ENCODE data around the gene FZD2. TPM values are rescaled to one million over a fixed set of nuclear protein-coding genes. Genes with fewer than 3 reads are reported as not detected.
"Not testable (repeated sequence)": the region's sequence is repeated elsewhere in the genome, so short reads cannot be mapped to it uniquely, and the experiment has no call there.

FZD2 gene
- total RNA-seq, 1 donor from 2014 or later = 0.57 TPM

DNA sequence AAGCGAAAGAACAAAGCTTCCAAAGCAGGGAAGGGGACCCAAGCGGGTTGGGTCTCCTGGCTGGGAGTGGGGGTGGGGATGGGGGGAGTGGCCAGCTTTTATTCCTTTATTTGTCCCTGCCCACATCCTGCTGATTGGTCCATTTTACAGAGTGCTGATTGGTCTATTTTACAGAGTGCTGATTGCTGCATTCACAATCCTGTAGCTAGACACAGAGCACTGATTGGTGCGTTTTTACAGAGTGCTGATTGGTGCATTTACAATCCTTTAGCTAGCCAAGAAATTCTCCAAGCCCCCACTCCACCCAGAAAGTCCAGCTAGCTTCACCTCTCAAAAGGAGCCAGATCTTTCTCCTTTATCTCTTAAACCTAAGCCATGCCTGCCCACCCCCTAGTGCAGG, 19.4 kb upstream of the FZD2 start:
- not testable (repeated sequence) for H3K36me3 Mint-ChIP-seq (ENCODE audit: low read depth); H3K9me3 Mint-ChIP-seq; H3K27ac Mint-ChIP-seq; H3K4me1 Mint-ChIP-seq (ENCODE audit: low read depth); H3K4me3 Mint-ChIP-seq (ENCODE audit: low read depth); H3K27me3 Mint-ChIP-seq (ENCODE audit: low read depth); DNase-seq (ENCODE audit: low spot score)
- intact Hi-C loops (cut with micrococcal nuclease) = loop anchor here (10.0 kb wide), 1 partner anchor 97 kb away; no protein-coding TSS in a partner anchor

DNA sequence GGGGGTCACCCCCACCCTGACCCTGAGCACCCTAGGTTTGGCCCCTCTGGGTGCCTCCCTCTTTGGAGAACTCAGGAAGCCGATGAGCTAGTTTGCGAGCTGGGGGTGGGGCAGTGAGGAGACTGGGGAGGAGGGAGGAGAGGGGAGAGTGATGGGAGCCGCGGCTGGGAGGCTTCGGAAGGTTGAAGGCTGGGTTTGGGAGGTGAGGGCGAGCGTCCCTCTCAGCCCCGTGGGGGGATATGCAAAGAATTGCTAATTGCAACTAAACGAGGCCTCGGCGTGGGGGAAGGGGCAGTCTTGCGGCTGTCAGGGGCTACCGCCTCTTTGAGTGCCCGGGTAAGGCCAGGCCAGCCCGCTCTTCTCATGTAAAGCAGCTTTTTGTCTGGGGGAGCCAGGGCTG, 17.6 kb upstream of the FZD2 start:
- Mint-ChIP-seq H3K4me3 (ENCODE audit: low read depth) (no peak overlapping the region), H3K27ac (no peak overlapping the region), H3K9me3 (no peaks in the 10 kb centered on the region), H3K27me3 (ENCODE audit: low read depth) (peaks cover 10% of the 10 kb centered on the region), H3K36me3 (ENCODE audit: low read depth) (no peaks in the 10 kb centered on the region), H3K4me1 (ENCODE audit: low read depth) (peaks cover 4% of the 10 kb centered on the region)
- intact Hi-C loops (cut with micrococcal nuclease) = loop anchor here (10.0 kb wide), 1 partner anchor 95 kb away; no protein-coding TSS in a partner anchor
- DNase-seq (ENCODE audit: low spot score) = no peak

GRCh38 chr17:44540246-44541084, 16.8 kb upstream of the FZD2 start:
- no peak for DNase-seq (ENCODE audit: low spot score)
- H3K4me3 Mint-ChIP-seq (ENCODE audit: low read depth) = no peak overlapping the region
- H3K27ac Mint-ChIP-seq = no peak overlapping the region
- no peaks in the 10 kb centered on the region for H3K9me3 Mint-ChIP-seq
- H3K27me3 Mint-ChIP-seq (ENCODE audit: low read depth) = peaks cover 10% of the 10 kb centered on the region
- H3K36me3 Mint-ChIP-seq (ENCODE audit: low read depth) = no peaks in the 10 kb centered on the region
- H3K4me1 Mint-ChIP-seq (ENCODE audit: low read depth) = peaks cover 4% of the 10 kb centered on the region
- intact Hi-C loops (cut with micrococcal nuclease) = no loop called here

- Mint-ChIP-seq H3K27me3 (ENCODE audit: low read depth) (peaks cover 10% of the 10 kb centered on the region), H3K4me3 (ENCODE audit: low read depth) (no peak overlapping the region), H3K9me3 (no peaks in the 10 kb centered on the region), H3K4me1 (ENCODE audit: low read depth) (peaks cover 4% of the 10 kb centered on the region), H3K27ac (peak overlapping the region; percentile 33), H3K36me3 (ENCODE audit: low read depth) (no peaks in the 10 kb centered on the region)
- intact Hi-C loops (cut with micrococcal nuclease) = no loop called here
- no peak for DNase-seq (ENCODE audit: low spot score)
Observed at GRCh38 chr17:44541884-44542581, 15.3 kb upstream of the FZD2 start.

- Mint-ChIP-seq H3K36me3 (ENCODE audit: low read depth) (no peaks in the 10 kb centered on the region), H3K27ac (no peak overlapping the region), H3K4me3 (ENCODE audit: low read depth) (no peak overlapping the region), H3K4me1 (ENCODE audit: low read depth) (peaks cover 4% of the 10 kb centered on the region), H3K9me3 (no peaks in the 10 kb centered on the region), H3K27me3 (ENCODE audit: low read depth) (peaks cover 9% of the 10 kb centered on the region)
- intact Hi-C loops (cut with micrococcal nuclease) = no loop called here
- no peak for DNase-seq (ENCODE audit: low spot score)
Observed at GRCh38 chr17:44543213-44543904, 13.9 kb upstream of the FZD2 start.

- Mint-ChIP-seq H3K27me3 (ENCODE audit: low read depth) (peaks cover 10% of the 10 kb centered on the region), H3K4me3 (ENCODE audit: low read depth) (no peak overlapping the region), H3K36me3 (ENCODE audit: low read depth) (no peaks in the 10 kb centered on the region), H3K27ac (no peak overlapping the region), H3K9me3 (no peaks in the 10 kb centered on the region), H3K4me1 (ENCODE audit: low read depth) (peaks cover 4% of the 10 kb centered on the region)
- intact Hi-C loops (cut with micrococcal nuclease) = no loop called here
- no peak for DNase-seq (ENCODE audit: low spot score)
Observed at GRCh38 chr17:44543905-44544523, 13.3 kb upstream of the FZD2 start.

DNA sequence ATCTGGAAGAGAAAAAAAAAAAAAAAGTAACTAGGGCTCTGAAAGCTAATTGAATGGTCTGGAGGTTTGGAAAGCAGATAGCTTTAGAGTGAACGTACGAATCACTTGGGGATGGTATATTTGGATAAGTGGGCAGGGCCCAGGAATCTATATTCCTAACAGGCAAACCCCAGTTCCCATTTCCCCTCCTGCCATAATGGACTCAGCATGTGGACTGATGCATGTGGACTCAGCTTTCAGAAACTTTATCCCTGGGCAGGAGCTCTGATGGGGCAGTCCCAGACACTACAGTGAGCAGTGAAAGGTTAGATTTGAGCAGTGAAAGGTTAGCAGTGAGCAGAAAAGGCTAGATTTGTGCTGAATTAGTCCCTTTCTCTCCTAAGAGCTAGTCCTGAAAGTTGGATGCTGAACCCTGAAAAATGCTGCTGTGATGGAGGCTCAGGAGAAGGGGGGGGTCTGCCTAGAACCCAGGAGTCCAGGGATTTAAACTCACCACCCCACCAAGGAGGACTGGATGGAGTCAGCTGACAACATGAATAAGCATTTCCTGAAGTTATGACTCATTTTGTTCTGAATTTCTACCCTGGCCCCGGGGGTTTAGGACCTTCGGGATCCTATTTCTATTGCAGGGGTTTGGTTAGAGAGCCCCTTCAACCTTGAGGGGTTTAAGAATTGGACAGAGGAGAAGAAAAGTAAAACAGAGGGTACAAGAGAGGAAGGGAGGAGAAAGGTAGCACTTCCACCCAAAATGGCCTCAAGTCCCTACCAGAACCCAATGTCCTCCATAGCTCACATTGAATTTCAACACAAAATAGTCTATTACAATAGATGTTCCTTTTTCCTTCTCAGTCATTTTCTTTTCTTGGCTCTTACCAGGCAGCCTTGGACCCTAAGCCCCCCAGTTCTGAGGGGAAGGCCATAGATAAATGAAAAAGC, 10.3 kb upstream of the FZD2 start:
- DNase-seq (ENCODE audit: low spot score) = no peak
- Mint-ChIP-seq H3K36me3 (ENCODE audit: low read depth) (no peaks in the 10 kb centered on the region), H3K9me3 (no peaks in the 10 kb centered on the region), H3K4me1 (ENCODE audit: low read depth) (peaks cover 4% of the 10 kb centered on the region), H3K27me3 (ENCODE audit: low read depth) (peaks cover 12% of the 10 kb centered on the region), H3K4me3 (ENCODE audit: low read depth) (no peak overlapping the region), H3K27ac (no peak overlapping the region)
- intact Hi-C loops (cut with micrococcal nuclease) = no loop called here

DNA sequence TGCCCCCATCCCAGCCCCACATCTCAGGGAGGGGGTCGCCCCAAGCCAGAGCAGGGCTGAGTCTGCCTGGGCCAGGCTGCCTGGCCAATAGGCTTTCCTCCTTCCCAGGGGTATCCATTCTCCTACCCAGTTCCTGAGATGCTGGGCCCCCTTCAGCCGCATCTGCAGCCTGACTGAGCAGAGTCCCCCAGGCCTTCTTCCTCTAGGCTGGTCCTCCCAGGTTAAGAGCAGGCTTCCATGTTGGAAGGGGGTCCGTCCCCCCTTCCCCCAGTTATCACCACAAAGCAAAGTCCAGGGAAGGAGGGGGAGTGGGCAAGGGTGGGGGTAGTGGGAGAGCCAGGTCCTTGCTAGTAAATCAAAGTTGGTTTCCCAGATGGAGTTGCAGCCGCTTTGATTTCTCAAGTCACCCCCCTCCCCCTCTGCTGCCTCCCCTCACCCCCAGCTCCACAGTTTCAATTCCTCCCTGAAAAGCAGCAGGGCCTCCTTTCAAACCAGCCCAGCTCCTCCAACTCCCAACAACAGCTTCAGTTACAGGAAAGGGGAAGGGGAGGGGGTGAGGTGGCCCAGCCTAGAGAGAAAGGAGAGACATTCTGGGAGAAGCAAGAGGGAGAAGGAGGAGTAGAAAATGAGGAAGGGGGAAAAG, 9.5 kb upstream of the FZD2 start:
- H3K4me3 Mint-ChIP-seq (ENCODE audit: low read depth) = no peak overlapping the region
- H3K27me3 Mint-ChIP-seq (ENCODE audit: low read depth) = peaks cover 20% of the 10 kb centered on the region
- intact Hi-C loops (cut with micrococcal nuclease) = no loop called here
- H3K27ac Mint-ChIP-seq = no peak overlapping the region
- no peak for DNase-seq (ENCODE audit: low spot score)
- peaks cover 2% of the 10 kb centered on the region for H3K4me1 Mint-ChIP-seq (ENCODE audit: low read depth)
- H3K9me3 Mint-ChIP-seq = no peaks in the 10 kb centered on the region
- H3K36me3 Mint-ChIP-seq (ENCODE audit: low read depth) = no peaks in the 10 kb centered on the region

DNA sequence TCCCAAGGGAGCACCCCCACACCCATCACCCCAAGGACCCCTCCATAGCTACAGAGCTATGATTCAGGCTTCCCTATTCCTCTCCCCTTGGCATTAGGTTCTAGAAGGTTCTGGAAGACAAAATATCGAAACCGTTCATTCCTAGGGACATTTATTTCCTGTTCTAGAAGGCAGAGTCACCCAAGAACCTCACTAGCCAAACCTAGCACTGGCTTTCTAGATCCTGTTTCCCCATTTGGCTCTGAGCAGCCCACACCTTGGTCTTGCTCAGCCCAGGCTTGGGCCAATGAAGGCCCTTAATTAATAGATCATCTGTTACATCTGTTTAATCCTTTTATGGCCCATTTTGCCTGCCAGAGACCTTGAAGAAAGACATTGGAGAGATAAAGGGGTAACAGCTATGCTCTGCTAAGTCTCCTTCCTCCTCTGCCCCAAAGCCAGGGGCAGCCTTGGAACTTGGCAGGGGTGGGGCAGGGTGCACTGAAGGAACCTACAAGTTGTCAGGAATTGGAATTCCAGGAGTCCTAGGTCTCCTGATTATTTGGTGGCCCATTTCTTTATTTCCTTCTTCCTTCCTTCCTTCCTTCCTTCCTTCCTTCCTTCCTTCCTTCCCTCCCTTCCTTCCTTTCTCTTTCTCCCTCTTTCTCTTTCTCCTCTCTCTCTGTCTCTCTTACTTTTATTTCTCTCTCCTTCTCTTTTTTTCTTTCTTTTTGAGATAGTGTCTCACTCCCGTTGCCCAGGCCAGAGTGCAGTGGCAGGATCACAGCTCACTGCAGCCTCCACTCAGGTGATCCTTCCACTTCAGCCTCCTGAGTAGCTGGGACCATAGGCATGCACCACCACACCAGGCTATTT, 8.7 kb upstream of the FZD2 start:
- DNase-seq (ENCODE audit: low spot score) = no peak

DNA sequence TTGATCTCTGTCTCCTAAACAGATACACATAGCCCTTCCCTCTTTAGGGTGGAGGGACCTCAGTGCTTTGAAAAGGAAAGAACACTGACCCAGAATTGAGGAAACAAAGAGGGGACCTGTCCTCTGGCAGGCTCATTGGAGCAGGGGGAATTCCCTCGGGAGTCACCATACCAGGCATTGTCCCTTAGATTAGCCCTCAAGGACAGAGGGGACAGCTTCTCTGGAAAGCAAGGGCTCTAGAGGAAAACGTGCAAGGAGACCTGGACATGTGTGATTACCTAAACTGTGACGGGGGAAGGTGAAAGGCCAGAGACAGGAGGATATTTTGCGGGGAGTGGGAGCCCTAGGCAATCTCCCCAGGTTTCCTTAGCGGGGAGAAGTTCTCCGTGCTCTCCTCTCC, 7.6 kb upstream of the FZD2 start:
- Mint-ChIP-seq H3K4me1 (ENCODE audit: low read depth) (no peaks in the 10 kb centered on the region), H3K27me3 (ENCODE audit: low read depth) (peaks cover 14% of the 10 kb centered on the region), H3K9me3 (no peaks in the 10 kb centered on the region), H3K27ac (no peak overlapping the region), H3K36me3 (ENCODE audit: low read depth) (no peaks in the 10 kb centered on the region), H3K4me3 (ENCODE audit: low read depth) (no peak overlapping the region)
- intact Hi-C loops (cut with micrococcal nuclease) = no loop called here
- DNase-seq (ENCODE audit: low spot score) = no peak

More for the DNA sequence above, 8.7 kb upstream of the FZD2 start:
- no peak overlapping the region for H3K27ac Mint-ChIP-seq
- intact Hi-C loops (cut with micrococcal nuclease) = no loop called here
- H3K27me3 Mint-ChIP-seq (ENCODE audit: low read depth) = peaks cover 19% of the 10 kb centered on the region
- no peak overlapping the region for H3K4me3 Mint-ChIP-seq (ENCODE audit: low read depth)
- H3K9me3 Mint-ChIP-seq = no peaks in the 10 kb centered on the region
- no peaks in the 10 kb centered on the region for H3K36me3 Mint-ChIP-seq (ENCODE audit: low read depth)
- H3K4me1 Mint-ChIP-seq (ENCODE audit: low read depth) = no peaks in the 10 kb centered on the region

GRCh38 chr17:44552361-44552760, 4.9 kb upstream of the FZD2 start:
- Mint-ChIP-seq H3K27ac (no peak overlapping the region), H3K4me1 (ENCODE audit: low read depth) (peaks cover 7% of the 10 kb centered on the region), H3K36me3 (ENCODE audit: low read depth) (no peaks in the 10 kb centered on the region), H3K27me3 (ENCODE audit: low read depth) (peaks cover 37% of the 10 kb centered on the region), H3K4me3 (ENCODE audit: low read depth) (no peak overlapping the region), H3K9me3 (no peaks in the 10 kb centered on the region)
- no peak for DNase-seq (ENCODE audit: low spot score)
- intact Hi-C loops (cut with micrococcal nuclease) = no loop called here

All from activated T-helper 2 cell treated with anti-CD3 and anti-CD28 coated beads, Interferon-gamma antibody, Interleukin-2, Interleukin-4, amounts not matched to agents 10 μg/mL and 5 μg/mL and 100 μg/mL, durations not matched to agents 14 hours and 24 hours and 36 hours (primary cell).